ENCODE measurements around the gene RASGRP3. TPM values are rescaled to one million over a fixed set of nuclear protein-coding genes. Genes with fewer than 3 reads are reported as not detected.

Gene RASGRP3
- total RNA-seq, 1 experiment from 2014 or later = 0.72 TPM

DNA sequence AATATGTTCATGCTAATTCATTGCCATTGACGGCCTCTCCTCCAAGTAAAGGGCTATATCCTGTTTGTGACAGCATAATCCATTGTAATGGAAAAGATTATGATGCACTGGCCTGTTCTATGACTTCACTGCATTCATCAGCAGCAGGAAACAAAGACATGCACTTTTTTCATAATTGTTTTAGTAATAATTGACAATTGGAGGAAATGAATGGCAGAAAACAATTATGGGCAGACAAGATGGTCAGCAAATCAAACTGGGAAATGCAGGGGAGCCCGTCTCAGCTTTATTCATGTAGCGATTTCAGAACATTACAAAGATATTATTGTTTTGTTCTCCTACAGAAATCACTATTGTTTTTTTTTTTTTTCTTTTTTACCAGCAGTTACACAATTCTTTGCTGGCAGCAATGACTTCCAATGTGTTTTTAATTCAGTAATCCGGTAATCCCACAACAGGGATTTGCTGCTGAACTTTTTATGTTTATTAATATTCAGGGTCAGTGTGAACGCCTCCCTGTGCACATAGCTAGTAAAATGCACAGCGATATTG lies 33.8 kb upstream of the RASGRP3 start:
- no TSS peak for BruUV-seq (replicated peaks)
- Histone ChIP-seq H3K9me3 (ENCODE audit: insufficient read depth, low read depth) (no peaks in the 10 kb centered on the region), H3K36me3 (ENCODE audit: low read depth) (no peaks in the 10 kb centered on the region), H3K4me3 (no peak overlapping the region), H3K27ac (no peak overlapping the region), H4K20me1 (ENCODE audit: insufficient read depth) (no peaks in the 10 kb centered on the region), H3K9me2 (ENCODE audit: insufficient read depth) (no peaks in the 10 kb centered on the region), H3K4me2 (no peak overlapping the region), H3K4me1 (replicated peaks; ENCODE audit: insufficient read depth) (no peaks in the 10 kb centered on the region), H3K27me3 (ENCODE audit: insufficient read depth, low read depth) (no peaks in the 10 kb centered on the region), H3K79me2 (ENCODE audit: low read depth) (no peaks in the 10 kb centered on the region), H3F3A (ENCODE audit: insufficient read depth, low read depth) (no peaks in the 10 kb centered on the region), H2AFZ (no peak overlapping the region)
- TF ChIP-seq, protein P1, sequence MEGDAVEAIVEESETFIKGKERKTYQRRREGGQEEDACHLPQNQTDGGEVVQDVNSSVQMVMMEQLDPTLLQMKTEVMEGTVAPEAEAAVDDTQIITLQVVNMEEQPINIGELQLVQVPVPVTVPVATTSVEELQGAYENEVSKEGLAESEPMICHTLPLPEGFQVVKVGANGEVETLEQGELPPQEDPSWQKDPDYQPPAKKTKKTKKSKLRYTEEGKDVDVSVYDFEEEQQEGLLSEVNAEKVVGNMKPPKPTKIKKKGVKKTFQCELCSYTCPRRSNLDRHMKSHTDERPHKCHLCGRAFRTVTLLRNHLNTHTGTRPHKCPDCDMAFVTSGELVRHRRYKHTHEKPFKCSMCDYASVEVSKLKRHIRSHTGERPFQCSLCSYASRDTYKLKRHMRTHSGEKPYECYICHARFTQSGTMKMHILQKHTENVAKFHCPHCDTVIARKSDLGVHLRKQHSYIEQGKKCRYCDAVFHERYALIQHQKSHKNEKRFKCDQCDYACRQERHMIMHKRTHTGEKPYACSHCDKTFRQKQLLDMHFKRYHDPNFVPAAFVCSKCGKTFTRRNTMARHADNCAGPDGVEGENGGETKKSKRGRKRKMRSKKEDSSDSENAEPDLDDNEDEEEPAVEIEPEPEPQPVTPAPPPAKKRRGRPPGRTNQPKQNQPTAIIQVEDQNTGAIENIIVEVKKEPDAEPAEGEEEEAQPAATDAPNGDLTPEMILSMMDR (conservative IDR thresholded peaks at IDR 0.05) = no peak
- TF ChIP-seq EZH2 (IDR thresholded peaks at IDR 0.05; ENCODE audit: low read depth) = no peak
- CTCF ChIA-PET = interaction anchor here (1.3 kb wide), 1 partner anchor 408 kb away, joined by 3 read pairs; no protein-coding TSS in a partner anchor
- POLR2A ChIA-PET (ENCODE audit: unreplicated experiment) = no interaction called here
- no peak for DNase-seq
- intact Hi-C loops (cut with micrococcal nuclease; ENCODE audit: unreplicated experiment) = no loop called here

DNA sequence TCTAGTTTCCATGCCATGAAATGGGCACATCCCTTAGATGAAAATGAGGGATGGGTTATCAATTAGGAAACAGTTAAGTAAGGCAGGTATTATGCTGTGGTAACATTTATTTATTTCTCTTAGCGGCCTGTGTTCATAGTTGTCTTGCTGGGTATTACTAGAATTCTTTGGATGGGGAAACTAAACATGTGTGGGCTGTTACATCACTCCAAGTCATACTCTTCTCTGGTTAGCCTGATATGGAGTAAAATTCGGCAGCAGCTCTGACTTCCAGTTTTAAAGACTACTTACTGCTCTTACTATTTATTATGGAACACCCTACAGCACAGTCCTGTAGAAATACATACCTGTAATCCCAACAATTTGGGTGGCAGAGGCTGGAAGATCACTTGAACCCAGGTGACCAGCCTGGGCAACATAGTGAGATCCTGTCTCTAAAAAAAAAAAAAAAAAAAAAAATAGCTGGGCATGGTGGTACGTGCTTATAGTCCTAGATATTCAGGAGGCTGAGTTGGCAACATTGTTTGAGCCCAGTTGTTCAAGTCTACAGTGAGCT lies 33.1 kb upstream of the RASGRP3 start:
- no peak overlapping the region for H2AFZ ChIP-seq
- no peaks in the 10 kb centered on the region for H3K9me3 ChIP-seq (ENCODE audit: insufficient read depth, low read depth)
- intact Hi-C loops (cut with micrococcal nuclease; ENCODE audit: unreplicated experiment) = no loop called here
- no peaks in the 10 kb centered on the region for H3K9me2 ChIP-seq (ENCODE audit: insufficient read depth)
- H3K27ac ChIP-seq = no peak overlapping the region
- no peaks in the 10 kb centered on the region for H3K79me2 ChIP-seq (ENCODE audit: low read depth)
- H4K20me1 ChIP-seq (ENCODE audit: insufficient read depth) = no peaks in the 10 kb centered on the region
- no peak overlapping the region for H3K4me3 ChIP-seq
- H3K27me3 ChIP-seq (ENCODE audit: insufficient read depth, low read depth) = no peaks in the 10 kb centered on the region
- no peaks in the 10 kb centered on the region for H3F3A ChIP-seq (ENCODE audit: insufficient read depth, low read depth)
- ChIA-PET POLR2A (ENCODE audit: unreplicated experiment) (no interaction called here), CTCF (interaction anchor here (0.6 to 0.7 kb wide), 2 partner anchors 86 to 1340 kb away, joined by 3 read pairs; no protein-coding TSS in a partner anchor)
- DNase-seq = no peak
- BruUV-seq (replicated peaks) = no TSS peak
- H3K36me3 ChIP-seq (ENCODE audit: low read depth) = no peaks in the 10 kb centered on the region
- H3K4me1 ChIP-seq (replicated peaks; ENCODE audit: insufficient read depth) = no peaks in the 10 kb centered on the region
- no peak overlapping the region for H3K4me2 ChIP-seq
- TF ChIP-seq, protein P1 (conservative IDR thresholded peaks at IDR 0.05) = no peak
- no peak for TF ChIP-seq EZH2 (IDR thresholded peaks at IDR 0.05; ENCODE audit: low read depth)

DNA sequence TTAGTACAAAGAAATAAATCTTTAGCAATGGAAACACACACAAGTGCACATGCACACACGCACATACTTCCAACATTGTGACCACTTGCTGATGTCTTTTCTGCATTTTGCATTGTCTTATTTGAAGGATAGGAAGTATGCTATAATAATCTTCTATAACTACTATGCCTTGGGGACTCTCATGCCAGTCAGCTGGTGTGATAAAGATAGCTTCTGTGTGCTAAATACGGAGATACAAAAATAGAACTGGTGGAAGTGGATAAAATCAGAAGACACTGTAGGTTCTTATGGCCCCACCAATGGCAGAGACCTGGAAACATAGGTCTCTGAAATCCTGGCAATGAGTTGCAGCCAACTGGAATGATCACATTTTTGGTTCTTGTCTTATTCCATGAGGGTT lies 31.5 kb upstream of the RASGRP3 start:
- POLR2A ChIA-PET (ENCODE audit: unreplicated experiment) = no interaction called here
- no peaks in the 10 kb centered on the region for H3K79me2 ChIP-seq (ENCODE audit: low read depth)
- CTCF ChIA-PET = no interaction called here
- H3K27ac ChIP-seq = no peak overlapping the region
- H3K4me2 ChIP-seq = no peak overlapping the region
- no peaks in the 10 kb centered on the region for H3K27me3 ChIP-seq (ENCODE audit: insufficient read depth, low read depth)
- no peak for DNase-seq
- BruUV-seq (replicated peaks) = no TSS peak
- TF ChIP-seq, protein P1 (conservative IDR thresholded peaks at IDR 0.05) = no peak
- no peak for TF ChIP-seq EZH2 (IDR thresholded peaks at IDR 0.05; ENCODE audit: low read depth)
- H3F3A ChIP-seq (ENCODE audit: insufficient read depth, low read depth) = no peaks in the 10 kb centered on the region
- no peaks in the 10 kb centered on the region for H3K4me1 ChIP-seq (replicated peaks; ENCODE audit: insufficient read depth)
- intact Hi-C loops (cut with micrococcal nuclease; ENCODE audit: unreplicated experiment) = no loop called here
- H3K9me3 ChIP-seq (ENCODE audit: insufficient read depth, low read depth) = no peaks in the 10 kb centered on the region
- H3K9me2 ChIP-seq (ENCODE audit: insufficient read depth) = no peaks in the 10 kb centered on the region
- H3K4me3 ChIP-seq = no peak overlapping the region
- no peaks in the 10 kb centered on the region for H4K20me1 ChIP-seq (ENCODE audit: insufficient read depth)
- no peaks in the 10 kb centered on the region for H3K36me3 ChIP-seq (ENCODE audit: low read depth)
- no peak overlapping the region for H2AFZ ChIP-seq

Data from PC-9 (cell line).